GM12872 (cell line): ENCODE data around the gene FAM78B.

Experiments used
- CTCF ChIP-seq: IDR thresholded peaks from 3 replicates; pipeline ENCODE4 v1.5.1; 2011; ENCODE audit warnings: low read depth, mild to moderate bottlenecking, low read length, moderate library complexity; ENCODE audit not compliant: insufficient read depth

FAM78B gene

GRCh38 chr1:166040202-166040997, 126.4 kb downstream of the FAM78B start:
- no peak for TF ChIP-seq CTCF

GRCh38 chr1:166039436-166040201, 127.2 kb downstream of the FAM78B start:
- no peak for TF ChIP-seq CTCF

GRCh38 chr1:166036092-166036491, 130.7 kb downstream of the FAM78B start:
- no peak for TF ChIP-seq CTCF

- TF ChIP-seq CTCF: no peak
These were observed 134.0 kb downstream of the FAM78B start for GRCh38 chr1:166032572-166033371.

GRCh38 chr1:166031932-166032571, 134.7 kb downstream of the FAM78B start:
- no peak for TF ChIP-seq CTCF

GRCh38 chr1:166029196-166029945, 137.4 kb downstream of the FAM78B start:
- no peak for TF ChIP-seq CTCF
